Naive thymus-derived CD4-positive, alpha-beta T cell (primary cell): ENCODE data around the gene THOC3. TPM values are rescaled to one million over a fixed set of nuclear protein-coding genes. Genes with fewer than 3 reads are reported as not detected.

Experiments used
- polyA plus RNA-seq, 2 donors: library from polyadenylated mRNA; unstranded; fragments of 300-500 nt; fragmentation: Illumina TruSeq; gene quantifications; one replicate each; pipeline ENCODE4 v1.2.3, GENCODE V29; 2021
- total RNA-seq, 6 experiments: library from RNA in 5 of 6; stranded (reverse) in 5 of 6; gene quantifications; 1 replicate in 5 of 6; 2 replicates in 1 of 6; pipeline ENCODE4 v1.2.3 and lab custom pipeline; 2021 to 2026

THOC3 gene
- total and polyA plus RNA-seq, 7 experiments from 2014 or later, result 71.2 to 161 (median 92.9) TPM

Other genes starting within 250 kb of the THOC3 start
- not detected for gene CPLX2, start 96.7 kb downstream of the THOC3 start, total RNA-seq
- gene CPLX2, start 96.7 kb downstream of the THOC3 start, polyA plus RNA-seq, result not detected